Stimulated activated CD8-positive, alpha-beta memory T cell treated with anti-CD3 and anti-CD28 coated beads, Interleukin-4, amount 100 ng/mL, for 48 hours (primary cell): ENCODE data around the gene SMPX.

Experiments used
- DNase-seq: peaks from one replicate; pipeline ENCODE4 v3.0.0-alpha.2; 2020

SMPX gene

GRCh38 chrX:21741869-21742701, 15.8 kb downstream of the SMPX start:
- DNase-seq = no peak

GRCh38 chrX:21741364-21741763, 16.6 kb downstream of the SMPX start:
- no peak for DNase-seq

- DNase-seq = no peak
These were observed 17.3 kb downstream of the SMPX start for GRCh38 chrX:21740329-21741274.

GRCh38 chrX:21738950-21739287, 19.0 kb downstream of the SMPX start:
- DNase-seq = no peak

- no peak for DNase-seq
These were observed 19.5 kb downstream of the SMPX start for GRCh38 chrX:21738210-21738949.

GRCh38 chrX:21735768-21736127, 22.2 kb downstream of the SMPX start:
- no peak for DNase-seq

GRCh38 chrX:21735038-21735767, 22.7 kb downstream of the SMPX start:
- DNase-seq = no peak

GRCh38 chrX:21734175-21734574, 23.7 kb downstream of the SMPX start:
- DNase-seq = no peak

- DNase-seq = no peak
These were observed 24.2 kb downstream of the SMPX start for GRCh38 chrX:21733705-21734104.

- no peak for DNase-seq
These were observed 27.9 kb downstream of the SMPX start for GRCh38 chrX:21730026-21730425.

- no peak for DNase-seq
These were observed 29.5 kb downstream of the SMPX start for GRCh38 chrX:21728276-21728968.

- no peak for DNase-seq
These were observed 32.0 kb downstream of the SMPX start for GRCh38 chrX:21725916-21726315.

GRCh38 chrX:21725496-21725895, 32.4 kb downstream of the SMPX start:
- no peak for DNase-seq

GRCh38 chrX:21723814-21724213, 34.1 kb downstream of the SMPX start:
- no peak for DNase-seq

GRCh38 chrX:21723084-21723483, 34.8 kb downstream of the SMPX start:
- DNase-seq = no peak

- no peak for DNase-seq
These were observed 36.7 kb downstream of the SMPX start for GRCh38 chrX:21721195-21721594.

GRCh38 chrX:21718575-21718974, 39.3 kb downstream of the SMPX start:
- no peak for DNase-seq

GRCh38 chrX:21717802-21718201, 40.1 kb downstream of the SMPX start:
- no peak for DNase-seq

- DNase-seq = no peak
These were observed 42.1 kb downstream of the SMPX start for GRCh38 chrX:21715825-21716224.

- no peak for DNase-seq
These were observed 42.6 kb downstream of the SMPX start for GRCh38 chrX:21715337-21715736.

GRCh38 chrX:21711848-21712197, 46.1 kb downstream of the SMPX start:
- no peak for DNase-seq
